Epithelial cell of esophagus (primary cell): Measurements from ENCODE around the gene VTI1B.
"Not testable (repeated sequence)": the region's sequence is repeated elsewhere in the genome, so short reads cannot be mapped to it uniquely, and the experiment has no call there.

ENCODE experiments used
- DNase-seq: peaks from one replicate; pipeline ENCODE4 v3.0.0; 2010; ENCODE audit warnings: low read depth
- H3K4me3 ChIP-seq: 2 replicates; pipeline ENCODE4 v1.5.1; 2011; ENCODE audit warnings: mild to moderate bottlenecking, low read length, control low read depth
- TF ChIP-seq, protein P1 (sequence below): IDR thresholded peaks from 2 replicates; pipeline ENCODE4 v1.5.1; 2011; ENCODE audit warnings: low read depth, mild to moderate bottlenecking, low read length, control low read depth, inconsistent platforms; ENCODE audit not compliant: insufficient read depth; ENCODE audit errors: missing control alignments

The VTI1B gene

DNA sequence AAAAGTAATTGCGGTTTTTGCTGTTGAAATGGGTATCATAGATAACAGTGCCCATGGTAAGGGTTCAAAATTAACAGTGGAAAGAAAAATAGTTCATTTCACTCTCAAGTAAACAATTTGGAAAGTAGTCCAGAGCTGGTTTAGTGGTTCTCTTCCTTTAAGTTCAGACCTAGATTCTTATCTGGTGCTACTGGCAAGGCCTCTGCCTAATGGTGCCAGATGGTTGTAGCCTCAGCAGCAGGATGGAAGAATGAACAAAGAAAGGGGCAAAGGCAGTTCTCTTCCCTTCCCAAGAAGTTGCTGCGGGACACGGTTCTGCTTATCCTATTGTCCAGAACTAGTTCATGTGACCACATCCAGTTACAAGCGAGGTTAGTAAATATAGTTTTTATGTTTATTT, 44.2 kb downstream of the VTI1B start:
- no peak for DNase-seq
- H3K4me3 ChIP-seq, result no peak overlapping the region
- TF ChIP-seq, protein P1, sequence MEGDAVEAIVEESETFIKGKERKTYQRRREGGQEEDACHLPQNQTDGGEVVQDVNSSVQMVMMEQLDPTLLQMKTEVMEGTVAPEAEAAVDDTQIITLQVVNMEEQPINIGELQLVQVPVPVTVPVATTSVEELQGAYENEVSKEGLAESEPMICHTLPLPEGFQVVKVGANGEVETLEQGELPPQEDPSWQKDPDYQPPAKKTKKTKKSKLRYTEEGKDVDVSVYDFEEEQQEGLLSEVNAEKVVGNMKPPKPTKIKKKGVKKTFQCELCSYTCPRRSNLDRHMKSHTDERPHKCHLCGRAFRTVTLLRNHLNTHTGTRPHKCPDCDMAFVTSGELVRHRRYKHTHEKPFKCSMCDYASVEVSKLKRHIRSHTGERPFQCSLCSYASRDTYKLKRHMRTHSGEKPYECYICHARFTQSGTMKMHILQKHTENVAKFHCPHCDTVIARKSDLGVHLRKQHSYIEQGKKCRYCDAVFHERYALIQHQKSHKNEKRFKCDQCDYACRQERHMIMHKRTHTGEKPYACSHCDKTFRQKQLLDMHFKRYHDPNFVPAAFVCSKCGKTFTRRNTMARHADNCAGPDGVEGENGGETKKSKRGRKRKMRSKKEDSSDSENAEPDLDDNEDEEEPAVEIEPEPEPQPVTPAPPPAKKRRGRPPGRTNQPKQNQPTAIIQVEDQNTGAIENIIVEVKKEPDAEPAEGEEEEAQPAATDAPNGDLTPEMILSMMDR, result no peak

DNA sequence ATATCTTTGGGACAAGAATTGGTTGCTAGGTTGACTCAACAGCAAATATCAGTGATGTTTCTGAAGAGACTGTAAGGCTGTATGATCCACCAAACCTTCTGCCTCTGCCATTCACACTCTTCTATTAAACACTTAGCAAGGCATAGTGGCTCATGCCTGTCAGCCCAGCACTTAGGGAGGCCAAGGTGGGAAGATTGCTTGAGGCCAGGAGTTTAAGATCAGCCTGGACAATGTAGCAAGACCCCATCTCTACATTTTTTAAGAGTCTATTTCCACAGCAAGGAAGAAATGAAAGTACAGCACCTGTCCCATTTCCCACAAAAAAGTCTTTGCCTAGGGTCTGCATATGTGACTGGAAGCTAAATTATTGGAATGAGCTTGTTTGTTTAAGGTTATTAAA, 46.9 kb downstream of the VTI1B start:
- TF ChIP-seq, protein P1, result no peak
- DNase-seq, result no peak
- no peak overlapping the region for H3K4me3 ChIP-seq

DNA sequence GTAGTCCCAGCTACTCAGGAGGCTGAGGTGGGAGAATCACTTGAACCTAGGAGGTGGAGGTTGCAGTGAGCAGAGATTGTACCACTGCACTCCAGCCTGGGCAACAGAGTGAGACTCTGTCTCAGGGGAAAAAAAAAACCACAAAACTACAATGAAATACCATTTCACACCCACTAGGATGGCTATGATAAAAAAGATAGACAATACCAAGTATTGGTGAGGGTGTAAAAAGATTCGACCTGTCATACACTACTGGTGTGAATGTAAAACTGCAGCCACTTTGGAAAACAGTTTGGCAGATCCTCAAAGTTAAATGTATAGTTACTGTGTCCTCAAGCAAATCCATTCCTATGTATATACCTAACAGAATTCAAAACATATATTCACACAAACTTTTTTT, 48.3 kb downstream of the VTI1B start:
- DNase-seq, H3K4me3 ChIP-seq: not testable (repeated sequence)

DNA sequence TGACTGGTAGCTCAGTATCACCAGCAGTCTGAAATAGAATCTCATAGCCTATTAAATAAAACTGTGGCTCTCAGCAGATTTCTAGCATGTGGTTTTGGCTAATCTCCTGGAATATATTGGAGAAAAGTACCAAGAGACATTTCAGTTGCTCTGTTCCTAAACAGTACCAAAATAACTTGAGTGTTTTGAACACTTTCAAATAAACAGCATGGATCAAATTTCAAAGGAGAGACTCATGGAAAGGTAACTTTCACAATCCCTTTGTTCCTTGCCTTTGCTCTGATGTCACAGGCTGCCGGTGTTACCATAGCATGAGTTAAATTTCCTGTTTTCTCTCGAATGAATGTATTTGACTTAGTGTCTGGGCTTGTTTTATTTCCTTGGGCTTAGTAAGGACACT, 51.3 kb downstream of the VTI1B start:
- H3K4me3 ChIP-seq, result no peak overlapping the region
- TF ChIP-seq, protein P1, result no peak
- peak; percentile 96 for DNase-seq

DNA sequence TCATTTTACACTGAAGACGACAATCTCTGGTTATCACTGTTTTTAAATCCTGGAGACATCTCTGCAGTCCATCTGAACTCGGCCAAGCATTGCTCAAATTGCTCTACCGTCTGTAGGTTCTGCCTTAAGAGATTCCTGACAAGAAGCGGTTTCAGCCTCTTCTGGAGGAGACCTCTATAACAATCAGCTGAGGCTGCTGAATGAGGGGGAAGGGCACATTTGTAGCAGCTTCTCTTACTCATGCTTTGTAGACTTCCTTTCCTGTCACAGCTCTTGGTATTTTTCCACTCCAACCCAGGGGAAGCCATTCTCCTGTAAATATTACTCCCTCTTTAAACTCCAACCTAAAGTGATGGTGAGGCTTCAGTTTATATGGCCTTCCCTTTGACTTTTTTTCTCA, 51.8 kb downstream of the VTI1B start:
- no peak overlapping the region for H3K4me3 ChIP-seq
- TF ChIP-seq, protein P1, result no peak
- DNase-seq, result peak; percentile 81

DNA sequence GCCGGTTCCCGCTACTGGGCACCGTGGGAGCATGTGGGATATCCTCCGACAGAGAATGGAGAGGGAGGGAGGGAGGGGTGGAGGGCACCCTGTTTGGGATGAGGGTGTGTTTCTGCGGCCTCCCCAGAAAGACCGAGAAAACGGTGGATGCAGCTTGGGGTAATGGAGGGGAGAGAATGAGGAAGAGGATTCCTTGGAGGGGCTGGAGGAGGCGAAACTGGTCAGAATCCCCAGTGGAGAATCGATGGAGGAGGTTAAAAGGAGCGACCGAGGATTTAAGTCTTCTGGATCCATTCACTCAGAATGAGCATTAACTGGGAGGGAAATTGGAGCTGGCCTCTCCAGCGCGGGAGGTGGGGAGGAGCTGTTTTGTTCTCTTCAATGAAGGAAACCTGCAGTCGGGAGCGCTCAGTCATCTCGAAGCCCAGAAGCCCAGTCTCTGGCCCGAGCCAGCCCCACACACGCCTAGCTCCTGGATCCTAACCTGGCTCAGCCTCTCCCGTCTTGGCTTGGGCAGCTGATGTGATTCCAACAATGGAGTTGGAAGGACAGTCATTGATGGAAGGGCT, 54.1 kb downstream of the VTI1B start:
- DNase-seq, result peak; percentile 35

DNA sequence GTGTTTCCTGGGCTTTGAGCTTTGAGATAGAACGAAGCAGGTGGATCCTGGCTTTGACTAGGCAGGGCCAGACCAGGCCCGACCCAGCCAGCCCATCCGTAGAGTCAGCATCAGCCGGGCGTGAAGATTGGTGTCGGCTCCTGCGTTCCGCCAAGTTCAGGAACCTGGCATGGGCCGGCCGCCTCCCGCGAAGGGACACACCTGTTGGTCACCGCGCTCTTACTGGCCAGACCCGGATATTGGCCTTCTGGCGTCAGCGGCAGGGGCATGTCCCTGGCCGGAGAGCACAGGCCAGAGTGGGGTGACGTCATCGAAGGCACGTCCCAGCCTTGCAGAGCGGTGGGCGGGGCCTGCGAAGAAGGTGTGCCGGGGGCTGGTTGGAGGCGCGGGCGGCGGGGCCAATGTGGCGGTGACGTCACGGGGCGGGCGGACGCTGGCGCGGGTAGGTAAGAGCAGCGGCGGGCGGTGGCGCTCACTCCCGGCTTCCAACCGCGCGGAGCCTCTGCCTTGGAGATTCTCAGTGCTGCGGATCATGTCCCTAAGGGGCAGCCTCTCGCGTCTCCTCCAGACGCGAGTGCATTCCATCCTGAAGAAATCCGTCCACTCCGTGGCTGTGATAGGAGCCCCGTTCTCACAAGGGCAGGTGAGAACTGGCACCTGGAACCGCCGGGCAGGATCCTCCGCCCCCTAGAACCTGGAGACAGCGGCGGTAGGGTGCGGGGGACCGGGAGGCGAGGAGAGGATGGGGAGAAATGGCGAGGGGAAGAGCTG, 54.8 kb downstream of the VTI1B start, which contains the start of gene ARG2:
TSS of gene ARG2 (plus strand) at position 475 of the 771 bp plus-strand sequence. CDS start at position 533, 58 bp downstream.
- DNase-seq, result peak; percentile 97
- peak within 1 kb of the TSS; percentile 56 for H3K4me3 ChIP-seq
- TF ChIP-seq, protein P1, result peak; percentile 9

More for the DNA sequence above, 54.1 kb downstream of the VTI1B start:
- peak overlapping the region; percentile 56 for H3K4me3 ChIP-seq
- TF ChIP-seq, protein P1, result no peak
